CD4-positive, CD25-positive, alpha-beta regulatory T cell (primary cell): ENCODE data around the gene PXT1. TPM values are rescaled to one million over a fixed set of nuclear protein-coding genes. Genes with fewer than 3 reads are reported as not detected.

ENCODE experiments used
- ATAC-seq, 2 donors: fragments of 150-1000 bp; cut with Tn5 transposase; one replicate each; pipeline ENCODE4 v1.10.0; 2021; ENCODE audit warnings: low read depth in 2 of 2, moderate number of reproducible peaks in 2 of 2, moderate library complexity in 1 of 2
- DNase-seq, 3 donors: peaks; one replicate each; pipeline versions ENCODE4 v3.0.0 to v3.0.0-alpha.2; 2012 to 2022; ENCODE audit warnings: mixed read lengths in 1 of 3
- H3K27ac ChIP-seq: one replicate; pipeline ENCODE4 v1.7.0; 2013; ENCODE audit warnings: mild to moderate bottlenecking, low read length; ENCODE audit not compliant: insufficient read depth, poor library complexity, severe bottlenecking
- H3K27me3 ChIP-seq: one replicate; pipeline ENCODE4 v1.7.0; 2013; ENCODE audit warnings: low read length; ENCODE audit not compliant: control insufficient read depth, insufficient read depth
- H3K36me3 ChIP-seq: one replicate; pipeline ENCODE4 v1.7.0; 2013; ENCODE audit warnings: mild to moderate bottlenecking, low read length, moderate library complexity; ENCODE audit not compliant: control insufficient read depth, insufficient read depth
- H3K4me1 ChIP-seq: 2 replicates; pipeline ENCODE4 v1.7.0; 2013; ENCODE audit warnings: mild to moderate bottlenecking, low read length; ENCODE audit not compliant: insufficient read depth, control insufficient read depth, poor library complexity, severe bottlenecking
- H3K4me3 ChIP-seq: one replicate; pipeline ENCODE4 v1.7.0; 2013; ENCODE audit warnings: low read depth, mild to moderate bottlenecking, low read length, moderate library complexity
- H3K9me3 ChIP-seq, 2 experiments: 1 replicate in 1 of 2; 2 replicates in 1 of 2; pipeline ENCODE4 v1.7.0; 2013; ENCODE audit warnings: low read length in 2 of 2, mild to moderate bottlenecking in 1 of 2, moderate library complexity in 1 of 2; ENCODE audit not compliant: control insufficient read depth in 2 of 2
- H3K27ac Mint-ChIP-seq, 3 donors: one replicate each; pipeline ENCODE4 v1.8.0; 2020 to 2022; ENCODE audit warnings: mild to moderate bottlenecking in 3 of 3, mixed read lengths in 3 of 3, moderate library complexity in 2 of 3
- H3K27me3 Mint-ChIP-seq: one replicate; pipeline ENCODE4 v1.8.0; 2022; ENCODE audit warnings: mild to moderate bottlenecking, mixed read lengths
- H3K36me3 Mint-ChIP-seq: one replicate; pipeline ENCODE4 v1.8.0; 2020; ENCODE audit warnings: mixed read lengths
- H3K4me1 Mint-ChIP-seq, 4 donors: one replicate each; pipeline ENCODE4 v1.8.0; 2020 to 2022; ENCODE audit warnings: mixed read lengths in 4 of 4, mild to moderate bottlenecking in 1 of 4
- H3K4me3 Mint-ChIP-seq, 4 donors: one replicate each; pipeline ENCODE4 v1.8.0; 2020 to 2022; ENCODE audit warnings: mild to moderate bottlenecking in 4 of 4, mixed read lengths in 4 of 4, moderate library complexity in 3 of 4
- H3K9me3 Mint-ChIP-seq, 7 donors: one replicate each; pipeline ENCODE4 v1.8.0; 2020 to 2022; ENCODE audit warnings: mixed read lengths in 7 of 7, mild to moderate bottlenecking in 3 of 7, moderate library complexity in 2 of 7
- polyA plus RNA-seq, 4 donors: library from polyadenylated mRNA; unstranded; fragments of 300-500 nt; fragmentation: Illumina TruSeq; gene quantifications; one replicate each; pipeline ENCODE4 v1.2.3, GENCODE V29; 2021
- total RNA-seq: library from RNA; stranded (reverse); gene quantifications from one replicate; pipeline ENCODE4 v1.2.3, GENCODE V29; 2022

The PXT1 gene
- total and polyA plus RNA-seq, 5 donors from 2014 or later: 0.08 to 0.37 (median 0.09) TPM; not detected in 2

DNA sequence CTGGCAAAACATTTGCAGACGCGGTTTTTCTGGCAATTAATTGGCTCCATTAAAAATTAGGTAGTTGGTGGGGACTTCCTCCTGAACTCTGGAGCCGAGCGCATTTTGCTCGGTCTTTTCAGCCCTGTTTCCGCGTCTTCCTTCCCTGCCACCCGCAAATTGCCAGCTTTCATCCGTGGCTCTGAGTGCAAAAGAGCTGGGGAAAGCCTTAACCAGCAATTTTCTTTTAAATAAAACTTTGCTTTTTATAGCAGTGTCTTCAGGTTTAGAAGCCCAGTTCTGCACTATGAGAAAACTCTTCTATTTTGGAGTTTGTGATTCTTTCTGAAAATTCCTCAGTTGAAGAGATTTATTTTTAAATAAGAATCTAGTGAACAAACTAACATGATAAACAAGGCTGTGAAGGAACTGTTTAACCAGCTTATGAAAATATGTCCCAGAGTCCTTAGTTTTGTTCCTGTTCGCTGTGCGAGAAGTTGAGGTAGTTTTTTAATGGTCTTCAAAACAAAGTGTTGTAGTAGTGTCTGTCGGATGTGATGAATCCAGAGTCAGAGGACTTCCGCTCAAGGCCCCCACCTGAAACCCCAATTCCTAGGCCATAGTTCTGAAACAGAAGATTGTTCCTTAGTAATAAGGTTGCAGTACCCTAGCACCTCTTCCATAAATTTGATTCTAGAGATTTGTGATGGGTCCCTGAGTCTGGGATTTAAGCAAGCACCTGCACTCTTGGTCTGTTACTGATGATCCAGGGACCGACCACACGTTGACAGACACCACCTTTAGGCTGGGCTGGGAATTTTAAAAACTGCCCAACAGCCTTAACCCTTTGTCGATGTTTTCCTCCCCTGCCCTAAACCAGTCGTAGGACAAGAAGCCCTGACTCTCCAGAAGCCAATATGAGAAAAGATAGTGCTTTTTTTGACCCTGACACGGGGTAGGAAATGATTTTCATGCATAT, 1.1 kb upstream of the PXT1 start:
- no peak for ATAC-seq
- Histone ChIP-seq H3K4me3 (peak overlapping the region; percentile 86), H3K27me3 (no peaks in the 10 kb centered on the region), H3K4me1 (peaks cover 51% of the 10 kb centered on the region), H3K36me3 (no peaks in the 10 kb centered on the region), H3K27ac (peak overlapping the region; percentile 86), H3K9me3 (no peaks in the 10 kb centered on the region)
- no peaks in the 10 kb centered on the region for H3K27me3 Mint-ChIP-seq
- peak overlapping the region; percentile 92 to 99 (median 97) for H3K4me3 Mint-ChIP-seq
- peaks cover 0 to 4% (median 0%) of the 10 kb centered on the region in 7 donors for H3K9me3 Mint-ChIP-seq
- DNase-seq: peak in 2 of 3 donors; percentile 14 to 53
- peaks cover 7% of the 10 kb centered on the region for H3K36me3 Mint-ChIP-seq
- peak overlapping the region; percentile 96 to 98 (median 96) for H3K27ac Mint-ChIP-seq
- peaks cover 30 to 64% (median 52%) of the 10 kb centered on the region in 4 donors for H3K4me1 Mint-ChIP-seq

DNA sequence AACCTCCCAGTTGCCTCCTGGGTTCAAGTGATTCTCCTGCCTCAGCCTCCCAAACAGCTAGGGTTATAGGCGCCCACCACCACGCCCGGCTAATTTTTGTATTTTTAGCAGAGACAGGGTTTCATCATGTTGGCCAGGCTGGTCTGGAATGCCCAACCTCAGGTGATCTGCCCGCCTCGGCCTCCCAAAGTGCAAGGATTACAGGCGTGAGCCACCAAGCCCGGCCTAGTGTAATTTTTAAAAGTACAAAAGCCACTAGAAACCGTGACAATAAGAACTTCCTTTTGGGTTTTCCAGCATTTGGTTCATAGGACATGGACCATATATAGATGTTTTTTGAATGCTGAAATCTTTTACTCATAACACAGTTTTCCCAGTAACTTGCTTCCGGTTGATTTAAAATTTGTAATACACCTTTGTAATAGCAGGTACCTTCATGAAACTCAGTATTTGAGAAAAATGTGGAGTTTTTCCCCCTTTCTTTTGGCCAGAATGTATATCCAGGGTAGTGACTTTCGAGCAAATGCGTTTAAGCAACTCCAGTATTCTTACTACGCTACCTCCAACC, 467 bp downstream of the PXT1 start:
- peak overlapping the region; percentile 89 for H3K4me3 ChIP-seq

DNA sequence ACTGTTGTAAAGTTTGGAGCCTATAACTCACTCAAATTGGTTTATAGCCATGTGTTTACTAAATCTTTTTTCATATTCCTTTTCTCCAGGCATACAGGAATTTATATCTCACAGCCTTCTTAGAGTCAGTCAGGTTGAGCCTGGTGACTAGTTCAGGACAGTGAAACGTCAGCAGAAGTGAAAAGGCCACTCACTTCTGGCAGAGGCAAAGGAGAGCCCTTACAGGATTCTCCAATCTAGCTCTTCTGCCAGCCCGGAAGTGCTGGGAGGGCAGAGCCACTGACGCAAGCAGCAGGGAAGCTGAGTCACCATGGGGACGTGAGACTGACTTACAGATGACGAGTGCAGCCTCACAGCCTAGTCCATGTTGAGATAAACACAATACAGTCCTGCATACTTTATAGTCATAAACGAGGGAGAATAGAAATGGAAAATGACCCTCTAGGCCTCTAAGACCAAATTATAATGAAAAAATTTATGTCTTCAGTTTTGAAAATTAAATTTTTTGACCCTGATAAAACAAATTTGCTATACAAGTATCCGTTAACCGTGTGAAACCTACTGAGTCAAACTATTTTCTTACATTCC, 1.3 kb downstream of the PXT1 start:
- Mint-ChIP-seq H3K4me1 (peaks cover 26 to 51% (median 36%) of the 10 kb centered on the region in 4 donors), H3K4me3 (peak overlapping the region; percentile 63 to 92 (median 82)), H3K27ac (peak overlapping the region in 2 of 3 donors; percentile 80 to 94), H3K27me3 (no peaks in the 10 kb centered on the region), H3K9me3 (peaks cover 0 to 4% (median 0%) of the 10 kb centered on the region in 7 donors), H3K36me3 (no peaks in the 10 kb centered on the region)
- Histone ChIP-seq H3K36me3 (no peaks in the 10 kb centered on the region), H3K4me3 (peak overlapping the region; percentile 37), H3K4me1 (peaks cover 44% of the 10 kb centered on the region), H3K27me3 (no peaks in the 10 kb centered on the region), H3K9me3 (no peaks in the 10 kb centered on the region), H3K27ac (peak overlapping the region; percentile 86)
- peak; percentile 76 to 80 for ATAC-seq
- peak; percentile 67 to 93 (median 75) for DNase-seq

More for the DNA sequence above, 467 bp downstream of the PXT1 start:
- no peak for ATAC-seq
- Mint-ChIP-seq H3K27ac (peak overlapping the region; percentile 96 to 98 (median 98)), H3K36me3 (no peaks in the 10 kb centered on the region), H3K27me3 (no peaks in the 10 kb centered on the region), H3K9me3 (peaks cover 0 to 4% (median 0%) of the 10 kb centered on the region in 7 donors), H3K4me3 (peak overlapping the region; percentile 92 to 98 (median 97)), H3K4me1 (peaks cover 27 to 59% (median 43%) of the 10 kb centered on the region in 4 donors)
- peaks cover 51% of the 10 kb centered on the region for H3K4me1 ChIP-seq
- H3K27ac ChIP-seq: peak overlapping the region; percentile 86
- H3K9me3 ChIP-seq: no peaks in the 10 kb centered on the region
- no peaks in the 10 kb centered on the region for H3K36me3 ChIP-seq
- H3K27me3 ChIP-seq: no peaks in the 10 kb centered on the region
- no peak for DNase-seq

DNA sequence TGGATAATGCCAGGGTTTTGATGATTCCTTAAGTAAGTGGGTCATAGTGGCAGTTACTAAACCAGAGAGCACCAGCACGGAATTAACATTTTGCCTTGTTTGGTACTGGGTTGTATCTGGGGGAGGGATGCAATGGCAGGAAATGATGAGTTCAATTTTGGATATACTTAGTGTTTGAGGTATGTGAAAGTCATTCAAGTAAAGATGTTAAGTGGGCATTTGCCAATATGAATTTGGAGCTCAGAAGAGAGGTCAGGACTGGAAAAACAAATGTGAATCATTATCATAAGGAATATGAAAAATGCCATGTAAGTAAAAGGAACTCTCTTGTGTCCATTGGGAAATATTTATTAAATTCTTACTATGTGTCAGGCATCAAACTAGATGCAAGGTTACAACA, 6.2 kb downstream of the PXT1 start:
- Mint-ChIP-seq H3K27me3 (peaks cover 7% of the 10 kb centered on the region), H3K4me1 (peaks cover 4 to 12% (median 7%) of the 10 kb centered on the region in 4 donors), H3K9me3 (no peaks in the 10 kb centered on the region), H3K4me3 (peak overlapping the region in 1 of 4 donors; percentile 54), H3K27ac (peak overlapping the region in 1 of 3 donors; percentile 2), H3K36me3 (no peaks in the 10 kb centered on the region)
- ATAC-seq: no peak
- no peak overlapping the region for H3K4me3 ChIP-seq
- H3K4me1 ChIP-seq: peaks cover 7% of the 10 kb centered on the region
- H3K27ac ChIP-seq: no peak overlapping the region
- DNase-seq: no peak
- no peaks in the 10 kb centered on the region for H3K36me3 ChIP-seq
- no peaks in the 10 kb centered on the region for H3K27me3 ChIP-seq
- no peaks in the 10 kb centered on the region for H3K9me3 ChIP-seq

DNA sequence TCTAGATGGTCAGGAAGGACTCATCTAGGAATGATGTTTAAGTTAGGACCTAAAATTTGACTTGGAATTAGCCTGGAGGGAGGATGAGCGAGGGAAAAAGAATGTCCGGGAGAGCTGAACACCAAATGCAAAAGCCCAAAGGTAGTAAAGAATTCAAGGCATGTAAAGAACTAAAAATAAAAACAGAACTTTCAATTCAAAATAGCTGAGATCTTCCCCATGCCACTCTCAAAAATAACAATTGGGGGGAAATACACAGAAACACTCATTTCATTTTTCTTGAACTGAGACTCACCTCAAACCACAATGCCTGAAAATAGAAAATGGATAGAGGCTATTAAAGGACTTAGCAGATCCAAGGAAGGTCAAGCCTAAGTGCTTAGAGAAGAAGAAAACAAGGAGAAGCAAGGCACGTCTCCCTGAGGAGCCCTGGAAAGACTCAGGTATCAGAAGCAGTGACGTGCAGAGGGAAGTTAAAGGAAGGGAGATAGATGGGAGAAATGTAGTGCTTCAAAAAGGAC, 10.4 kb downstream of the PXT1 start:
- no peaks in the 10 kb centered on the region for H3K9me3 Mint-ChIP-seq
- no peaks in the 10 kb centered on the region for H3K36me3 ChIP-seq

DNA sequence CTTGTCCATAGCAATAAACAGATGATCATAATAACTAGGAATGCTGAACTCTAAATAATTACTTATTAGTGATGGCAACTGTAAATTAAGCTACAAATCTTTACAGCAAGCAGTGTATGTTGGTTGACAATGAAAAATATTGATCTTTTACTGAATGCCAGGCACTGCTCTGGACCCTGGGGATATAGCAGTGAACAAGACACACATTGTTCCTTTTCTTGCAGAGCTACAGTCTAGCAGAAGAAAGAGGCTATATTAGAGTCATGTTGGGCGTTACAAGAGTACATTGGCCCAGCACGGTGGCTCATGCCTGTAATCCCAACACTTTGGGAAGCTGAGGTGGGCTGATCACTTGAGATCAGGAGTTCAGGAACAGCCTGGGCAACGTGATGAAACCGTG, 11.5 kb downstream of the PXT1 start:
- Mint-ChIP-seq H3K27me3 (peaks cover 7% of the 10 kb centered on the region), H3K27ac (no peak overlapping the region), H3K36me3 (no peaks in the 10 kb centered on the region), H3K4me3 (no peak overlapping the region), H3K4me1 (no peaks in the 10 kb centered on the region), H3K9me3 (no peaks in the 10 kb centered on the region)
- H3K4me1 ChIP-seq: no peaks in the 10 kb centered on the region
- H3K4me3 ChIP-seq: no peak overlapping the region
- no peaks in the 10 kb centered on the region for H3K9me3 ChIP-seq
- DNase-seq: no peak
- H3K36me3 ChIP-seq: no peaks in the 10 kb centered on the region
- no peak for ATAC-seq
- H3K27ac ChIP-seq: no peak overlapping the region
- no peaks in the 10 kb centered on the region for H3K27me3 ChIP-seq

More for the DNA sequence above, 10.4 kb downstream of the PXT1 start:
- Mint-ChIP-seq H3K27me3 (peaks cover 7% of the 10 kb centered on the region), H3K4me1 (no peaks in the 10 kb centered on the region), H3K4me3 (no peak overlapping the region), H3K27ac (peak overlapping the region in 1 of 3 donors; percentile 39), H3K36me3 (no peaks in the 10 kb centered on the region)
- H3K27ac ChIP-seq: no peak overlapping the region
- H3K4me1 ChIP-seq: no peaks in the 10 kb centered on the region
- no peak overlapping the region for H3K4me3 ChIP-seq
- no peaks in the 10 kb centered on the region for H3K9me3 ChIP-seq
- DNase-seq (no peak), ATAC-seq (no peak)
- no peaks in the 10 kb centered on the region for H3K27me3 ChIP-seq

DNA sequence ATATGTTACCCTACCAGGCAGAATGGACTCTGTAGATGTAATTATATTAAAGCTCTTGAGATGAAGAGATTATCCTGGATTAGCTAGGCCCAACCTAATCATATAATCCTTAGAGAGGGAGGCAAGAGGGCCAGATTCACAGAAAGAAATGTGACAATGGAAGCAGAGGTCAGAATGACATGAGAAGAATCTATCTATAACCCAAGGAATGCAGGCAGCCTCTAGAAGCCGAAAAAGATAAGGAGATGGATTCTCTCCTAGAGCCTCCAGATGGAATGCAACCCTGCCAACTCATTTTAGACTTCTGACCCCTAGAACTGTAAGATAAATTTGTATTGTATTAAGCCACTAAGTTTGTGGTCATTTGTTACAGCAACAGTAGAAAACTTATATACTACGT, 12.3 kb downstream of the PXT1 start:
- Mint-ChIP-seq H3K4me3 (no peak overlapping the region), H3K36me3 (no peaks in the 10 kb centered on the region), H3K9me3 (no peaks in the 10 kb centered on the region), H3K4me1 (no peaks in the 10 kb centered on the region), H3K27me3 (peaks cover 7% of the 10 kb centered on the region), H3K27ac (no peak overlapping the region)
- no peak for ATAC-seq
- no peak for DNase-seq
- Histone ChIP-seq H3K36me3 (no peaks in the 10 kb centered on the region), H3K4me3 (no peak overlapping the region), H3K27me3 (no peaks in the 10 kb centered on the region), H3K9me3 (no peaks in the 10 kb centered on the region), H3K27ac (no peak overlapping the region), H3K4me1 (no peaks in the 10 kb centered on the region)
